Measurements from ENCODE around the gene GRIFIN.

GRIFIN gene, protein sequence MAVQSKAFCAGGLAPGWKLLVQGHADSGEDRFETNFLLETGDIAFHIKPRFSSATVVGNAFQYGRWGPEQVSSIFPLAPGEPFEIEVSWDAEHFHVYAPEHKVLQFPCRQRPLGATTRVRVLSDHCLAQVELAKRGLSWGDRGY

DNA sequence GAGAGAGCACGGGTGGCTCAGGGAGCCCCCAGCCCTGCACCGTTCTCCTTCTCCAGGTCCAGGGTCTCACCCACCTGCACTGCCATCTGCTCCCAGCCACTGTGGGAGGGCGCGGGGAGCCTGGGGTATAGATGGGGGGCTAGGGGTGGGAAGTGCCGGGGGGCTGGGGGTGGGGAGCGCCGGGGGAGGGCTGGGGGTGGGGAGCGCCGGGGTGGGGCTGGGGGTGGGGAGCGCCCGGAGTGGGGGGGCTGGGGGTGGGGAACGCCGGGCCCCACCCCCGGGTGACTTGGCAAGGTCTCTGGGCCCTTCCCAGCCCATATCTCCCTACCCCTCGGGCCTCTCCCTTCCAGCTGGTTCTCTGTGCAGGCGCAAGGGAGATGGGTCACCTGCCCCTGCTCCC lies at the start of gene GRIFIN:
TSS of gene GRIFIN (minus strand) at position 101 of the 400 bp plus-strand sequence. CDS start at position 86, 15 bp downstream.
- in situ Hi-C loops (cut with HindIII; ENCODE audit: low pct_unique_long_range_greater_than_20kb, low sequenced_read_pairs): no loop called here
- TF ChIP-seq JUND (IDR thresholded peaks at IDR 0.05; ENCODE audit: low read depth): no peak
- DNase-seq (ENCODE audit: low read depth in 1 of 2, low spot score in 1 of 2): no peak

DNA sequence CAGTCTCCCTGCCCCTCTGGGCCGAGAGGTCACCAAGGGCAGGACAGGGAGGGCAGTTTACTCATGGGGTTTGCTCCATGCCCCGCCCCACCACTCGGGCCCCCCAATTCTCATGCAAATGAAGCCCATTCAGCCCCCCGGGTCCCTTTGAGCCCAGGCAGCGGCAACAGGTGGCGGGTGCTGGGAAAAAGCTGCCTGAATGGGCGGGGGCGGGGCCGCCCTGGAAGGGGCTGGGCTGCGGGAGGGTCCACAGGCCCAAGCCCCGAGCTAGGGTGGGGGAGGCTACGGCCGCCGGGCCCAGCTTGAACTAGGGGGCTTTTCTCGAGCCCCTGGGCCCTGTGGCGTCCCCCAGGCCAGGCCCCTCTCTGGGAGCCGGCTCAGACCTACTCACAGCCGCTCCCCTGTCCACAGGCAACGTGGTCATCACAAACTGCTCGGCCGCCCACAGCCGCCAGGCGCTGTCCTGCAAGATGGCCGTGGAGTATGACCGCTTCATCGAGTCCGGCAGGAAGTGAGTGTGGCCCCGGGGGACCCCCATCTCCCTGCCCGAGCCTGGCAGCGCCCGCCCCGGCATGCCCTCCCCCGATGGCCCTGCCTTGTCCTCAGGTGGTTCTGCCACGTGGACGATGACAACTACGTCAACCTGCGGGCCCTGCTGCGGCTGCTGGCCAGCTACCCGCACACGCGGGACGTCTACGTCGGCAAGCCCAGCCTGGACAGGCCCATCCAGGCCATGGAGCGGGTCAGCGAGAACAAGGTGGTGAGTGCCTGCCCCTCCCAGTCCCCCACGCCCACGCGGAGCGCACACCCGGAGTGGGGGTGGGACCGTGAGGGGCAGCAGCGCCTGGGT lies 48.8 kb upstream of the GRIFIN start:
- in situ Hi-C loops (cut with HindIII; ENCODE audit: low pct_unique_long_range_greater_than_20kb, low sequenced_read_pairs): no loop called here
- no peak for DNase-seq (ENCODE audit: low read depth in 1 of 2, low spot score in 1 of 2)
- TF ChIP-seq JUND (IDR thresholded peaks at IDR 0.05; ENCODE audit: low read depth): no peak

DNA sequence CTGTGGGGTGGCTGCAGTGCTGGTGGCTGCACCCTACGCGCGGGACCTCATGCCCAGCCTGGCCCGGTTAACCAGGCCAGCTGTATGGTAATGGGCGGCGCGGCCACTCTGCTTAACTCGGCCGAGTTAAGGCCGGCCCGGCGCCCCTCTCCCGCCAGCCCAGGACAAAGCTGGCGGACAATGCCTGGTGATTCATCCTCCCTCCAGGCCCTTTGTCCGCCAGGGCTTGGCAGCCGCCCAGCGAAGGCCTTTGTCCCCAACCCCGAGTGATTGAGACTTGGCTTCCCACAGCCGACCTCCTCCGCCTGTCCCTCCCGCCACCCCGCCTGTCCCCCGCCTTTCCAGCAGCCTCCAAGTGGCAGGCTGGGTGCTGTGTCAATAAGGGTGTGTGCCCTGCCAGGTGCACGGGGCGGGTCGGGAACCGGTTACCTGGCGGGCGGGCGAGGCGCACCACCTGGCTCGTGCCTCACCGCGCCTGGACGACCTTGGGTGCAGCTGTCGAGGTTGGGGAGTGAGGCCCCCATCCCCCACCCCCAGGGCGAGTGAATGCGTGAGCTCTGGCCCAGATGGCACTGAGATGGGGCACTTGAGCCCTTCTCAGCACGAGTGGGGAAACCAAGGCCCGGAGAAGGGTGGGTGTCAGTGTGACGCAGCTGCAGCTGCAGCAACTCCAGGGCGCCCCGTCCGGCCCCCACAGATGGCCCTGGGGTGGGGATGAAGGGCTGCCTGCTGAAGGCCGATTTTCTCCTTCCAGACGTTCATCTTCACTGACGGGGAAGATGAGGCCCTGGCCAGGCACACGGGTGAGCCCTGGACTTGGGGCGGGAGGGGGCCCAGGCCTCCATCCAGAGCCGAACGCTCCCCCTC lies 48.0 kb upstream of the GRIFIN start:
- in situ Hi-C loops (cut with HindIII; ENCODE audit: low pct_unique_long_range_greater_than_20kb, low sequenced_read_pairs): no loop called here
- peak; percentile 87 to 91 for DNase-seq (ENCODE audit: low read depth in 1 of 2, low spot score in 1 of 2)
- no peak for TF ChIP-seq JUND (IDR thresholded peaks at IDR 0.05; ENCODE audit: low read depth)

DNA sequence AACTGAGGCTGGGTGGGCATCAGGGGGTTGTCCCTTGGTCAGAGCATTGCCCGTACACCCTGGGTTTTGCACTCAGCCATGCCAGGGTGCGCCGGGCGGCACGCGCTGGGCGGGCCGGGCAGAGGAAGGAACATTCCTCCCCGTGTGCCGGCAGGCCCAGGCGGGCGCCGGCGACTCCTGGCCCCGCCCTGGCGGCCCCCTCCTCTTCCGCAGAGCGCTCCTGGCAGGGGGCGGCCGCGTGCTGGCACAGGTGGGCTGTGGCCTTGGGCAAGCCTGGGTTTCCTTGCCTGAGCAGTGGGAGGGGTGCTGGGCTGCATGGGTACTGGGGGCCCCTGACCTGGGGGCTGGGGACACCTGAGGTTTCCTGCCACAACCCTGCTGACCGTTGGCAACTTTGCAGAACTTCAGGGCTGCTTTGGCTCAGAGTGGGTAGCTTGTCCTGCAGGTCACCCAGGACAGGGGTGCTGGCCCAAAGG lies 47.3 kb upstream of the GRIFIN start:
- in situ Hi-C loops (cut with HindIII; ENCODE audit: low pct_unique_long_range_greater_than_20kb, low sequenced_read_pairs): no loop called here
- TF ChIP-seq JUND (IDR thresholded peaks at IDR 0.05; ENCODE audit: low read depth): no peak
- peak; percentile 49 to 68 for DNase-seq (ENCODE audit: low read depth in 1 of 2, low spot score in 1 of 2)

DNA sequence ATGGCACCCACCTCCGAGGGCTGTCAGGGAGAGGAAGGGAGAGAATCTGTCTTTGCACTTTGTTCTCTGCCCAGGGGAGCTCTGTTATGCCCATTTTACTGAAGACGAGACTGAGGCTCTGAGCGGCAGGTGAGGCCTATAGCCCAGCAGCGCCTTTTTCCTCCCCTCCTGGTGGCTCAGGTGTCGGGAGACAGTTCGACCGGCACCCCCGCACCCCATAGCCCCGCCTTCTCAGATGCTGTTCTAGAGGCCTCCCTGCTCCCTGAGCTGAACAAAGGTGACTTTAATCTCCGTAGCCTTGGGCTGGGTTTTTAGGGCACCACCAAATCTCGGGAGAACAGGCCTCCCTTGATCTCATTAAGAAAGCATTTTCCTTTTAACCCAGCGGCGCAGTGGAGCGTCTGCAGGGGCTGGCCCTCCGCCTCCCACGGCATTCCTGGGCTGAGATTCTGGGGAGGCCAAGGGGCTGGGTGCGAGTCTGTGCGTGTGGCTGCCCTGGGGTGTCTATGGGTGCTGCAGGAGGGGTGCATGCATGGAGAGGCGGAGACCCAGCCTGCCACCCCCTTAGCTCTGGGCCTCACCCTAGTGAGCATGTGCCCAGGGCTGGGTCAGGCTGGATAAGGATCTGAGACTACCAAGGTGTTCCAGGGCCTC lies 46.7 kb upstream of the GRIFIN start:
- DNase-seq (ENCODE audit: low read depth in 1 of 2, low spot score in 1 of 2): peak in 1 of 2 experiments; percentile 77
- in situ Hi-C loops (cut with HindIII; ENCODE audit: low pct_unique_long_range_greater_than_20kb, low sequenced_read_pairs): no loop called here
- TF ChIP-seq JUND (IDR thresholded peaks at IDR 0.05; ENCODE audit: low read depth): no peak

DNA sequence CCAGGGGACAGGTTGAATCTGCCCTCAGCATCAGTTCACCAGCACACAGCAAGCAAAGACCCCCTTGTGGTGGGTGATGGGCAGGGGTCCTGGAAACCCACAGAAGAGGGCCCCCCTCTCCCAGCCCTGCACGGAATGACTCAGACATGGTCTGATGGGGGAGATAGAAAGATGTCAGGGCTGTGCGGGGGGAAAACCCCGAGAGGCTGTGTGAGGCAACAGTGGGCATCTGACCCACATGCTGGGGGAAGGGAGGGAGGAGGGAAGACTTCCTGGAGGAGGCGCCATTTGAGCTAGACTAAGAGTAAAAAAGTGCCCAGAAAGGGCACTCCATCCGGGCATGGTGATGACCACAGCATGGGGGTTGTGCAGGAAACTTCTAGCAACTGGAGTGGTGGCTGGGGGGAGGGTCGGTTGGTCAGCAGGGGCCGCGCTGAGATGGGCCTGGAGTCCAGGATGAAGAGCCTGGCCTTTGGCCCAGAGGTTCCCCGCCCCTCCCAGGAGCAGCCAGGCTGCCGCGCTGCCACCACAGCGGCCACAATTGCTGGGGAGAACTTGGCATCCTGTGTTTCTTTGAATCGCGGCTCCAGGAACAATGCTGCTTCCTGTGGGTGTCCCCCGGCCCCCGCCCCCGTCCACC lies 45.9 kb upstream of the GRIFIN start:
- TF ChIP-seq JUND (IDR thresholded peaks at IDR 0.05; ENCODE audit: low read depth): no peak
- no peak for DNase-seq (ENCODE audit: low read depth in 1 of 2, low spot score in 1 of 2)
- in situ Hi-C loops (cut with HindIII; ENCODE audit: low pct_unique_long_range_greater_than_20kb, low sequenced_read_pairs): no loop called here

DNA sequence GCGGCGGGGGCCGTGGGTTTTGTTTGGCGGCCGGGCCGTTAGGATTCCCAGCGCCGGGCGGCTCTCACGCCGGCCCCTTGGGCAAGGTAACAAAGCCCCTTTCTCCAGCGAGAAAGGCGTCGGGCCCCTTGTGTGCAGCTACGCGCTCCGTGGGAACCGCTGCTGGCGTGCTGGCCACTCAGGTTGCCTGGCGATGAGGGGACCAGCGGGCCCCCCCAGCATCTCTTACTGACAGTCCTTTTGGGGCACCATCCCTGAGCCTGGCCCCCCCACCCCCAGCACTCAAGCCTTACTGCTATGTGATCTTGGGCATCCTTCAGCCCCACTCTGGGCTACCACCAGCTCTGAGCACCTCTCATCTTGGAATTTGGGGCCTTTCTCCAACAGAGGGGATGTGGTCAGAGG lies 45.1 kb upstream of the GRIFIN start:
- in situ Hi-C loops (cut with HindIII; ENCODE audit: low pct_unique_long_range_greater_than_20kb, low sequenced_read_pairs): no loop called here
- no peak for TF ChIP-seq JUND (IDR thresholded peaks at IDR 0.05; ENCODE audit: low read depth)
- no peak for DNase-seq (ENCODE audit: low read depth in 1 of 2, low spot score in 1 of 2)

DNA sequence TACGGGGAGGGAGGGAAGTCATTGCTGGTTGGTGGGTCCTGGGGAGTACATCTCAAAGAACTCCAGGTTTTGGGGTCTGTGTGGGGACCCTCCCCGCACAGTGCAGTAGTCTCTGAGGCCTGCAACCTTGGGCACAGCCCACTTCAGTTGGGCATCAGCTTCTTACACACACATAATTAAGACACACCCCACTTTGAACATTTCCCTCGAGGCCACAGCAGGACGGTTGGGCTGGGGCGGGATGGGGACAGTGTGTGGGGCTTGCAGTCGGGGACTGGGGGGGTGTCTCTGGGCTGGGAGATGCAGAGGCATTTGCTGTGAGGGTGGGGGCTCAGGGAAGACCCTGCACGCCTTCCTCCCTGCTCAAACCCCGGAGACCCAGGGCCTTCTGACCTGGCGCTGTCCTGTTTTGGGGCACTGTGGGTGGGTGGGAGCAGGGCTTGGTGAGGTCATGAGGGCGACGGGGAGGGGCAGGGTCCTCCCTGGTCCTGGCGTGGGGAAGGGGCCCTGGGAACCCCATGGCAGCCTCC lies 44.6 kb upstream of the GRIFIN start:
- no peak for DNase-seq (ENCODE audit: low read depth in 1 of 2, low spot score in 1 of 2)
- no peak for TF ChIP-seq JUND (IDR thresholded peaks at IDR 0.05; ENCODE audit: low read depth)
- in situ Hi-C loops (cut with HindIII; ENCODE audit: low pct_unique_long_range_greater_than_20kb, low sequenced_read_pairs): no loop called here

DNA sequence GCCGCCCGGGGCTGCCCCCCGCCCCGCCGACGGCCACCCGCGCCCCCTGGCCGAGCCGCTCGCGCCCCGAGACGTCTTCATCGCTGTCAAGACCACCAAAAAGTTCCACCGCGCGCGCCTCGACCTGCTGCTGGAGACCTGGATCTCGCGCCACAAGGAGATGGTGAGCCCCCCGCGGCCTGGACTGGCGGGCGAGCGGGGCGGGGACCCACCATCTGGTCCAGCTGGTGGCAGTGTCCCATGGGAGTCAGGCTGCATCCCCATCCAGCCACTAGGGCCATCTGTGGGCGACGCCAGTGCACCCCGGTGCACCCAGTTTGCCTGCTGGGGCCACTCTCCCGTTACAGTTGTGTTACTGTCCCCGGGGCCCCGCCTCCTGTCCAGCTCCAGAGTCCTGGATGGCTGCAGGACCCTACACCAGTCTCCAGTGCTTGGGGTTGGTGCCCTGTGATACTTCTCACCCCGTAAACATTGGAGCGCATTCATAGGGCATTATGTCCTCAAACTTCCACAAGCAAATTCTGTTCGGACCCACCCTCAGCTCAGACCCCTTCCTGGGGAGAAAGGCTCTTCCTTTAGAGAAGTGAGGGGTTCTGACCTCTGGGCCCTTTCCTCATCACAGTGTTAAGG lies 44.0 kb upstream of the GRIFIN start:
- no peak for TF ChIP-seq JUND (IDR thresholded peaks at IDR 0.05; ENCODE audit: low read depth)
- in situ Hi-C loops (cut with HindIII; ENCODE audit: low pct_unique_long_range_greater_than_20kb, low sequenced_read_pairs): no loop called here
- DNase-seq (ENCODE audit: low read depth in 1 of 2, low spot score in 1 of 2): peak; percentile 54 to 79

DNA sequence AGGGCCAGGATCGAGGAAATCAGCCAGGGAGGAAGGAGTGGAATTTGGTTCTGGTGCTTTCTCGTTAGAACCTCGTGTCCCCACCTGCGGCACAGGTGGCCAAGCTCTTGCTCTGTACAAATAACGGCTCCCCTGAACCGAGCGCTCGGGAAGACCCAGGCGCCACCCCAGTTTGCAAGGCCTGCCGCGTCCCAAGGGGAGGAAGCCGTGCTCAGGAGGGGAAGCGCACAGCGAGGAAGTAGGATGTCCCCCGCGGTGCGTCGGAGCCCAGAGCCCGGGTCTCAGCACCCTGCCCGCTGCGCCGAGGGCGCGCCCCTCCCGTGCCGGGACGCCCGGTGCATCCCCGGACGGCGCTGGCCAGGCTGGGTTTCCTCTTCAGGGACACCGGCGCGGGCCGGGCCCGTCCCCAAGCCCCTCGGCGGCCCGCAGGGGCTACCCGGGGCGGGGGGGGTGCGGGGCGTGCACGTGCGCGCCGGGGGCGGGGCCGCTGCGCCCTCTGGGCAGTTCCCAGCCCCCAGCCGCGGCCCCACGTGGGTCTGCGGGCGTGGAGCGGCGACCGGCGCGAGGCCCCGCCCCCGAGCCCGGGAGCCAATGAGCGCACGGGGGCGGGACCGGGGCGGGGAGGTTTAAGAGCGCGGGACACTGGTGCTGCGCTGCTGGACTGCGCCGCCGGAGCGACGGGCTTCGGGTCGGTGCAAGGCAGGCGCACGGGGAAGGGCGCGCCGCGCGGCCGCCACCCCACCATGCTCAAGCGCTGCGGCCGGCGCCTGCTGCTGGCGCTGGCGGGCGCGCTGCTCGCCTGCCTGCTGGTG lies 43.1 kb upstream of the GRIFIN start, which contains the start of gene LFNG:
TSS of gene LFNG (plus strand) at position 656 of the 812 bp plus-strand sequence. CDS start at position 744, 88 bp downstream.
- in situ Hi-C loops (cut with HindIII; ENCODE audit: low pct_unique_long_range_greater_than_20kb, low sequenced_read_pairs): no loop called here

More for the DNA sequence above, 43.1 kb upstream of the GRIFIN start, which contains the start of gene LFNG:
- peak; percentile 96 to 99 for DNase-seq (ENCODE audit: low read depth in 1 of 2, low spot score in 1 of 2)
- TF ChIP-seq JUND (IDR thresholded peaks at IDR 0.05; ENCODE audit: low read depth): no peak
